ENCODE results near the gene ZNF469. TPM values are rescaled to one million over a fixed set of nuclear protein-coding genes. Genes with fewer than 3 reads are reported as not detected.

ZNF469 gene
- 0.08 and 0.12 TPM in 2 replicates for total RNA-seq (2014; rRNA removed; shearing (Covaris generic))

- DNase-seq (ENCODE audit: low spot score), result no peak
Observed at GRCh38 chr16:88382491-88383400, at the start of gene ZNF469. TSS of gene ZNF469 (plus strand) at chr16:88382959. CDS start at chr16:88427471, 44,512 bp downstream.

- no peak for DNase-seq (ENCODE audit: low spot score)
Observed at GRCh38 chr16:88333848-88334777, 48.6 kb upstream of the ZNF469 start.

GRCh38 chr16:88334778-88335720 is 47.7 kb upstream of the ZNF469 start:
- no peak for DNase-seq (ENCODE audit: low spot score)

- peak; percentile 39 for DNase-seq (ENCODE audit: low spot score)
Observed at GRCh38 chr16:88337021-88337420, 45.7 kb upstream of the ZNF469 start.

- DNase-seq (ENCODE audit: low spot score), result no peak
Observed at GRCh38 chr16:88337538-88337937, 45.2 kb upstream of the ZNF469 start.

GRCh38 chr16:88338111-88338510 is 44.6 kb upstream of the ZNF469 start:
- no peak for DNase-seq (ENCODE audit: low spot score)

- DNase-seq (ENCODE audit: low spot score), result no peak
Observed at GRCh38 chr16:88338896-88339295, 43.9 kb upstream of the ZNF469 start.

- DNase-seq (ENCODE audit: low spot score), result no peak
Observed at GRCh38 chr16:88339930-88340754, 42.6 kb upstream of the ZNF469 start.

- DNase-seq (ENCODE audit: low spot score), result no peak
Observed at GRCh38 chr16:88340755-88341150, 42.0 kb upstream of the ZNF469 start.

GRCh38 chr16:88341551-88342290 is 41.0 kb upstream of the ZNF469 start:
- no peak for DNase-seq (ENCODE audit: low spot score)

- no peak for DNase-seq (ENCODE audit: low spot score)
Observed at GRCh38 chr16:88342491-88342890, 40.3 kb upstream of the ZNF469 start.

GRCh38 chr16:88343271-88343791 is 39.4 kb upstream of the ZNF469 start:
- DNase-seq (ENCODE audit: low spot score), result no peak

GRCh38 chr16:88344411-88345030 is 38.2 kb upstream of the ZNF469 start:
- no peak for DNase-seq (ENCODE audit: low spot score)

GRCh38 chr16:88345031-88345720 is 37.6 kb upstream of the ZNF469 start:
- DNase-seq (ENCODE audit: low spot score), result no peak

- DNase-seq (ENCODE audit: low spot score), result no peak
Observed at GRCh38 chr16:88345721-88346560, 36.8 kb upstream of the ZNF469 start.

GRCh38 chr16:88346680-88347505 is 35.9 kb upstream of the ZNF469 start:
- no peak for DNase-seq (ENCODE audit: low spot score)

Measured in H4 (cell line).